Measurements from ENCODE around the gene PALB2. TPM values are rescaled to one million over a fixed set of nuclear protein-coding genes. Genes with fewer than 3 reads are reported as not detected.
A peak's percentile ranks its signal among the peaks of the same experiment; 100 is the strongest.

Gene PALB2
- total and polyA plus RNA-seq, 2 of the 8 experiments (the other 6 are each of a cell fraction or from before 2014, with no cell fraction given) = 12.5 to 33.1 TPM

- TF ChIP-seq, protein P1, sequence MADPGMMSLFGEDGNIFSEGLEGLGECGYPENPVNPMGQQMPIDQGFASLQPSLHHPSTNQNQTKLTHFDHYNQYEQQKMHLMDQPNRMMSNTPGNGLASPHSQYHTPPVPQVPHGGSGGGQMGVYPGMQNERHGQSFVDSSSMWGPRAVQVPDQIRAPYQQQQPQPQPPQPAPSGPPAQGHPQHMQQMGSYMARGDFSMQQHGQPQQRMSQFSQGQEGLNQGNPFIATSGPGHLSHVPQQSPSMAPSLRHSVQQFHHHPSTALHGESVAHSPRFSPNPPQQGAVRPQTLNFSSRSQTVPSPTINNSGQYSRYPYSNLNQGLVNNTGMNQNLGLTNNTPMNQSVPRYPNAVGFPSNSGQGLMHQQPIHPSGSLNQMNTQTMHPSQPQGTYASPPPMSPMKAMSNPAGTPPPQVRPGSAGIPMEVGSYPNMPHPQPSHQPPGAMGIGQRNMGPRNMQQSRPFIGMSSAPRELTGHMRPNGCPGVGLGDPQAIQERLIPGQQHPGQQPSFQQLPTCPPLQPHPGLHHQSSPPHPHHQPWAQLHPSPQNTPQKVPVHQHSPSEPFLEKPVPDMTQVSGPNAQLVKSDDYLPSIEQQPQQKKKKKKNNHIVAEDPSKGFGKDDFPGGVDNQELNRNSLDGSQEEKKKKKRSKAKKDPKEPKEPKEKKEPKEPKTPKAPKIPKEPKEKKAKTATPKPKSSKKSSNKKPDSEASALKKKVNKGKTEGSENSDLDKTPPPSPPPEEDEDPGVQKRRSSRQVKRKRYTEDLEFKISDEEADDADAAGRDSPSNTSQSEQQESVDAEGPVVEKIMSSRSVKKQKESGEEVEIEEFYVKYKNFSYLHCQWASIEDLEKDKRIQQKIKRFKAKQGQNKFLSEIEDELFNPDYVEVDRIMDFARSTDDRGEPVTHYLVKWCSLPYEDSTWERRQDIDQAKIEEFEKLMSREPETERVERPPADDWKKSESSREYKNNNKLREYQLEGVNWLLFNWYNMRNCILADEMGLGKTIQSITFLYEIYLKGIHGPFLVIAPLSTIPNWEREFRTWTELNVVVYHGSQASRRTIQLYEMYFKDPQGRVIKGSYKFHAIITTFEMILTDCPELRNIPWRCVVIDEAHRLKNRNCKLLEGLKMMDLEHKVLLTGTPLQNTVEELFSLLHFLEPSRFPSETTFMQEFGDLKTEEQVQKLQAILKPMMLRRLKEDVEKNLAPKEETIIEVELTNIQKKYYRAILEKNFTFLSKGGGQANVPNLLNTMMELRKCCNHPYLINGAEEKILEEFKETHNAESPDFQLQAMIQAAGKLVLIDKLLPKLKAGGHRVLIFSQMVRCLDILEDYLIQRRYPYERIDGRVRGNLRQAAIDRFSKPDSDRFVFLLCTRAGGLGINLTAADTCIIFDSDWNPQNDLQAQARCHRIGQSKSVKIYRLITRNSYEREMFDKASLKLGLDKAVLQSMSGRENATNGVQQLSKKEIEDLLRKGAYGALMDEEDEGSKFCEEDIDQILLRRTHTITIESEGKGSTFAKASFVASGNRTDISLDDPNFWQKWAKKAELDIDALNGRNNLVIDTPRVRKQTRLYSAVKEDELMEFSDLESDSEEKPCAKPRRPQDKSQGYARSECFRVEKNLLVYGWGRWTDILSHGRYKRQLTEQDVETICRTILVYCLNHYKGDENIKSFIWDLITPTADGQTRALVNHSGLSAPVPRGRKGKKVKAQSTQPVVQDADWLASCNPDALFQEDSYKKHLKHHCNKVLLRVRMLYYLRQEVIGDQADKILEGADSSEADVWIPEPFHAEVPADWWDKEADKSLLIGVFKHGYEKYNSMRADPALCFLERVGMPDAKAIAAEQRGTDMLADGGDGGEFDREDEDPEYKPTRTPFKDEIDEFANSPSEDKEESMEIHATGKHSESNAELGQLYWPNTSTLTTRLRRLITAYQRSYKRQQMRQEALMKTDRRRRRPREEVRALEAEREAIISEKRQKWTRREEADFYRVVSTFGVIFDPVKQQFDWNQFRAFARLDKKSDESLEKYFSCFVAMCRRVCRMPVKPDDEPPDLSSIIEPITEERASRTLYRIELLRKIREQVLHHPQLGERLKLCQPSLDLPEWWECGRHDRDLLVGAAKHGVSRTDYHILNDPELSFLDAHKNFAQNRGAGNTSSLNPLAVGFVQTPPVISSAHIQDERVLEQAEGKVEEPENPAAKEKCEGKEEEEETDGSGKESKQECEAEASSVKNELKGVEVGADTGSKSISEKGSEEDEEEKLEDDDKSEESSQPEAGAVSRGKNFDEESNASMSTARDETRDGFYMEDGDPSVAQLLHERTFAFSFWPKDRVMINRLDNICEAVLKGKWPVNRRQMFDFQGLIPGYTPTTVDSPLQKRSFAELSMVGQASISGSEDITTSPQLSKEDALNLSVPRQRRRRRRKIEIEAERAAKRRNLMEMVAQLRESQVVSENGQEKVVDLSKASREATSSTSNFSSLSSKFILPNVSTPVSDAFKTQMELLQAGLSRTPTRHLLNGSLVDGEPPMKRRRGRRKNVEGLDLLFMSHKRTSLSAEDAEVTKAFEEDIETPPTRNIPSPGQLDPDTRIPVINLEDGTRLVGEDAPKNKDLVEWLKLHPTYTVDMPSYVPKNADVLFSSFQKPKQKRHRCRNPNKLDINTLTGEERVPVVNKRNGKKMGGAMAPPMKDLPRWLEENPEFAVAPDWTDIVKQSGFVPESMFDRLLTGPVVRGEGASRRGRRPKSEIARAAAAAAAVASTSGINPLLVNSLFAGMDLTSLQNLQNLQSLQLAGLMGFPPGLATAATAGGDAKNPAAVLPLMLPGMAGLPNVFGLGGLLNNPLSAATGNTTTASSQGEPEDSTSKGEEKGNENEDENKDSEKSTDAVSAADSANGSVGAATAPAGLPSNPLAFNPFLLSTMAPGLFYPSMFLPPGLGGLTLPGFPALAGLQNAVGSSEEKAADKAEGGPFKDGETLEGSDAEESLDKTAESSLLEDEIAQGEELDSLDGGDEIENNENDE (IDR thresholded peaks at IDR 0.05; ENCODE audit: insufficient replicate concordance, low read length) = no peak
- TF ChIP-seq CBX5 (IDR thresholded peaks at IDR 0.05; ENCODE audit: low read depth, low read length) (no peak), KDM4A (IDR thresholded peaks at IDR 0.05; ENCODE audit: low read depth, low read length, severe bottlenecking) (no peak), HDAC2 (IDR thresholded peaks at IDR 0.05; ENCODE audit: borderline replicate concordance in 1 of 2, low read depth in 2 of 2, low read length in 2 of 2) (peak; percentile 99 to 100), CHD2 (IDR thresholded peaks at IDR 0.05; ENCODE audit: low read length) (peak; percentile 55; the same call in 1 of the 2 replicates), GABPA (IDR thresholded peaks at IDR 0.05; ENCODE audit: borderline replicate concordance, insufficient read depth, low read length) (peak; percentile 57; the same call in 1 of the 2 replicates), NANOG (IDR thresholded peaks at IDR 0.05; ENCODE audit: insufficient read depth, low read depth, low read length, poor library complexity, severe bottlenecking) (no peak), BACH1 (IDR thresholded peaks at IDR 0.05; ENCODE audit: low read length) (peak; percentile 51; the same call in 1 of the 2 replicates), SP2 (IDR thresholded peaks at IDR 0.05; ENCODE audit: low read length) (0 out of 2 replicates have a peak, but pooled peaks have one; percentile 22)
These were observed 84.0 kb downstream of the PALB2 start, which contains the start of the genes EARS2 and UBFD1 (continued) for GRCh38 chr16:23556881-23557778.

Measured in H1 (cell line).